AG08395 (cell line): ENCODE results near the gene SMTNL2.
"Not testable (repeated sequence)": the region's sequence is repeated elsewhere in the genome, so short reads cannot be mapped to it uniquely, and the experiment has no call there.

Experiments used
- DNase-seq: peaks from one replicate; pipeline ENCODE4 v3.0.0; 2012; ENCODE audit warnings: mixed read lengths, low spot score

The SMTNL2 gene

DNA sequence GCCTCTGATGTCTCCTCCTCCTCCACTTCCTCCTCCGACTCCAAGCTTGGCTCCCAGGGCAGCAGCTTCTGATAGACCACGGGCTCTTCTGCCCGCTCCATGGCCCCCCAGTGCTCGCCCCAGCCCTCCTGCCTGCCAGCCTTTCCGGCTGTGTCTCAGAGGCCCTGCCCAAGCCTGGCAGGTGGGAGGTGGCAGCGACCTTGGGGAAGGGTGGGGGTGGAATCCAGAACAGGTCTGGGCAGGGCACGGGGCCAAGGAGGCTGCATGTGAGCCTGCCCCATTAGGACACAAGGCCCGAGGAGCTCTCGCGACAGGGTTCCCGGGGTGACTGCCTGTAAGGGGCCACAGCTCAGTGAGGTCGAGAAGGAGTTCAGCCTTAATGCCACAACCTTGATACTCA lies 23.9 kb upstream of the SMTNL2 start, which contains the start of gene GGT6:
Gene GGT6, minus strand, starts transcription at position 157 of the 400 bp plus-strand sequence. Its CDS starts 56 bp downstream, at position 101.
- no peak for DNase-seq

DNA sequence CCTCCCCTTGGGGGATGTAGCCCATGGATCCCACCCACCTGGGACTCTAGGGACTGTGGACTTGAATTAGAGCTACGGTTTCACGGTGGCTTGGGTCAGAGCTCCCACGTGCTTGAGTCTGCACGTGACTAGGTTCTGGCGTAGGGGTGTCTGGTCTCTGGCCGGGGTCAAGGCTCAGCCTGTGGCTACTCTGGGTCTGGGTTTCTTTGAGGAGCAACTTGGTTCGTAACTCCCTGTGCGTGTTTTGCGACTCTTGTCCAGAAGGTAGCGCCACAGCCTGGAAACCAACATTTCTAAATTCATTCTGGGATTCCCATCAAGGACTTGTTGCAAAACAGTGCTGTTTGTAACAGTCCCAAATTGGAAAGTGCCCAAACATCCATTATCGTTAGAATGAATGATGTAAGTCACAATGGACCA lies 23.5 kb upstream of the SMTNL2 start:
- no peak for DNase-seq

DNA sequence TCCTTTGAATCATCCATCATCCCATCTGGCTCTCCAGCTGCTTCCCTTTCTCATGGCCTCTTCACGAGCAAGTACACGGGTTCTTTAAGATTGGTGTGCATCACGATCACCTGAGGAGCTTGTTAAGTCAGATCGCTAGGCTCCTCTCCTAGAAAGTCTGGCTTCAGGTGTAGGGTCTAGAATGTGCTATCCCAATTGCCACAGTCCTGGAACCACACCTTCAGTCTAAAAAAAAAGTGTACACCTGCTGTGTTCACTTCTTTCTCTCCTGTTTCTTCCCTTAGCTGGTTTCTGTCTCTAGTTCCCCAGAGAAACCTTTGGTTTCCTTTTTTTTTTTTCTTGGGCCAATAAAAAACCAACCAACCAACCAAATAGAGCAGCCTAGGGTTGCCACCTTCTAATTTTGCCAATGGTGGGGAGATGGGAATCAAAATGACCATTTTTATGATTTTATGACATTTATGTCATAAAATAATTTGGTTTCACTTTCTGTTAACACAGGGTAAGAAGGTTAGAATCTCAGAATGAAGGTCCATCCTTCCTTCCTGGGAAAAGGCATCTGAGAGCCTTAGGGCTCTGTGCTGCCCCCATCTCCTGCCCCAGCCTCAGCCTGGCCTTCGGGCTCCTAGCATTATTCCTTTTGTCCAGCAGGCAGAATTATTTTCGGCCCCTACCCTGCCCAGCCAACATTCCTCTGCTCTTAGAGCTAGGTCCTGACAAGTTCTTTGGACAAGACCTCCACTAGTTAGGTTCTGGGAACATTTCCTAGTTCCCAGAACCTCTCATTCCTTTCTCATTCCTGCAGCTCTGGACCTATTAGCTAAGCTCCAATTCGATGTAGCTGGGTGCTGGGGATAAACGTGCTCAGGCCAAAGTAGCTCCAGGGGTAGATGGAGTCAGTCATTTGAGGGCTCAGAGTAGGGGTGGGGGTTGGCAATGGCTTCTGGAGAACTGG lies 22.0 kb upstream of the SMTNL2 start:
- no peak for DNase-seq

DNA sequence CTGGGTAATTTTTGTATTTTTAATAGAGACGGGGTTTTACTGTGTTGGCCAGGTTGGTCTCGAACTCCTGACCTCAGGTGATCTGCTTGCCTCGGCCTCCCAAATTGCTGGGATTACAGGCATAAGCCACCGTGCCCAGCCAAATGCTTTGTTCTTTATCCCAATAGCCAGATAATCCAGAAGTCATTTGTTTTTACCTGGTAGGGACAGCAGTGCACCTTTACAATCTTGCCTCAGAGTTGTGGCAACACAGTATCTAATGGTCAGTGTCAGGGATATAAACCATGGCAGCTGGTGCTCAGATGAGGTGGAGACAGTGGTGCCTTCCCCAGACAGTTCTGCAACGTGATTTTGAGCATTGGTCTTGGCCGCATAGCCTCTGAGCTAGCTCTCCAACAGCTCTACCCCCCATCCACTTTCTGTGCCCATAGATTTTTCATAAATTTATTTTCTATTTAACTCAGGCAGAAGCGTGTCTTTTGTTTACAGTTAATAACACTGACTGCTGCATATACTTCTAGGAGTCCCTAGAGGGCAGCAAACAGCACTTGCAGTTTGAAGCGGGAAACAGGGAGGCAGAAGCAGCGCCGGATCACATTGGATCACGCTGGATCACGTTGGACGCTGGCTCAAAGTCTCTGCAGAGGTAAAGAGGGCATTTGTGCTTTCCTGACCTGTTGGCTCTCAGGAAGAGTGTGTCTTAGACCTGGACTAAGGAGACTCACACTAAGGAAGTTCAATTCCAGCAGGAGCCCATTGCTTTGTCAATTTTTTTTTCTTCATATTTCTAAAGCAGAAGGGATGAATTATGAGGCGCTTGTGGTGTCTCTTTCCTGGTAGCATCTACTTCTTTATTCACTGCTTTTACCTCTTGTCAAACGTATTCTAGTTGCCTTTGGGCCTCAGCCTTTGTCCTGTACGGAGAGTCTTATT lies 18.9 kb upstream of the SMTNL2 start:
- peak; percentile 84 for DNase-seq

DNA sequence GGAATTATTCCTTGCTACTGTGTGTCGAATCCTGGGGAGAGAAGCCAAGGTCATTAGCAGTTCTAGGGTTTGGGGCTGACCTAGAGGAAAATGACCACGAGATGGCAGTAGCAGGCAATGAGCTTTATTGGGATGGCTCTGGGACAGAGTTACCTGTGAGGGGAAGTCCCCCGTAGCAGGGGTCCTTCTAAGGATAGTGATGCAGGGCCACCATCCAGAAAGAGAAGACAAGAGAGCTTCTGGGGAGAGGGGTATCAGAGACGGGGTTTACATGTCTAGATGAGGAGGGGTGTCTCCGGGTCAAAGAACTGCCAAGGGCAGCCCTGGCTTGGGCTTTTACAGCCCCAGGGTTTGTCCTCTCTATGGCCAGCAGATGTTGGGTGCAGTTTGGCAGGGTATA lies 17.5 kb upstream of the SMTNL2 start:
- peak; percentile 81 for DNase-seq

DNA sequence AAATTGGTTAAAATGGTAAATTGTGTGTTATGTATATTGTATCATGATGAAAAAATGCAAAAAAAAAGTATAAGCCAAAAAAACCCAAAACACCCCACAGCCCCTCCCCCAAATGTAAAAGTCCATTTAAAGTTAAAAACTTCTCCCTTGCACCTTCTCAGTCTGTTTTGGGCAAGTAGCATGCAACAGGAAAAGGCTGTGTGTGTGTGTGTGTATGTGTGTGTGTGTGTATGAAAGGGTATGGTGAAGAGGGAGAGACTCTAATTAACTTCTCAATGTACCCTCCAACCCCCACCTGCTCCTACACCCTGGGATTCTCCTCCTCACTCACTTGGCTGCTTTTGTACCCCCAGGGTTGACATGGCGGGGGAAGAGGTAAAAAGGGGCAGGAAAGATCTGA lies 14.7 kb upstream of the SMTNL2 start:
- no peak for DNase-seq

DNA sequence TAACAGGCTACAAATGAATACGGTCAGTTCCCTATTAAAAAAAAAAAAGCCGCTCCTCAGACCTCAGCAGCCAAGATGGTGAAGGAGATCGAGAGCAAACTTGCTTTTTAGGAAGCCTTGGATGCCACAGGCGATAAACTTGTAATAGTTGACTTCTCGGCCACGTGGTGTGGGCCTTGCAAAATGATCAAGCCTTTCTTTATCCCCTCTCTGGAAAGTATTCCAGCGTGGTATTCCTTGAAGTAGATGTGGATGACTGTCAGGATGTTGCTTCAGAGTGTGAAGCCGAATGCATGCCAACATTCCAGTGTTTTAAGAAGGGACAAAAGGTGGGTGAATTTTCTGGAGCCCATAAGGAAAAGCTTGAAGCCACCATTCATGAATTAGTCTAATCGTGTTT lies 12.2 kb upstream of the SMTNL2 start:
- no peak for DNase-seq

DNA sequence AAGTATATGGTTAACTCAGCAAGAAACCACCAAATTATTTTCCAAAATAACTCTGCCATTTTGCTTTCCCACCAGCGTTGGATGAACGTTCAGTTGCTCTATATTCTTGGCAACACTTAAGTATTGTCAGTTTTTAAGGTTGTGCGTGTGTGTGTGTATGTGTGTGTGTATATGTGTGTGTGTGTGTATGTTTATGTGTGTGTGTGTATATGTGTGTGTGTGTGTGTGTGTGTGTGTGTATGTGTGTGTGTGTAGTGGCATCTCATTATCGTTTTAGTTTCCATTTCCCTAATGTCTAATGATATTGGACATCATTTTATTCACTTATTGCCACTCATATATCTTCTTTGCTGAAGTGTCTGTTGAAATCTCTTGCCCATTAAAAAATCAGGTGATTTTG lies 11.2 kb upstream of the SMTNL2 start:
- DNase-seq = no peak

DNA sequence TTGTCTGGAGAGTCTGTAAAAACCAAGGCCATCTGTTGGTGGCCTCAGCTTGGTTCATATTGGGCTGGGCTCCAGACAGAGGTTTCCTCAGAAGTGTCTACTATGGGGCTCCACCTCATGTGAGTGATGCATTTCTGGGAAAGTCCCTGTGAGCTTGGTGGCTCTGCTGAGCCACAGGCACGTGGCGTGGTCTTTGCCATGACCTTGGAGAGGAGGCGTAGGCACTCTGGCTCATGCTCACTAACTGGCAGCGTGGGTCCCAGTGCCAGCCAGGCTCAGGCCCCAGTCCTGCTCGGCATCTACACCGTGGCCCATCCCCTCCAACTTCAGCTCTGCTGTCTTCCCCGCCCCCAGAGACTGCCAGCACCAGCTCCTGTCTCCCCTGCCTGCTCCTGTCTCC lies 10.7 kb upstream of the SMTNL2 start:
- no peak for DNase-seq

DNA sequence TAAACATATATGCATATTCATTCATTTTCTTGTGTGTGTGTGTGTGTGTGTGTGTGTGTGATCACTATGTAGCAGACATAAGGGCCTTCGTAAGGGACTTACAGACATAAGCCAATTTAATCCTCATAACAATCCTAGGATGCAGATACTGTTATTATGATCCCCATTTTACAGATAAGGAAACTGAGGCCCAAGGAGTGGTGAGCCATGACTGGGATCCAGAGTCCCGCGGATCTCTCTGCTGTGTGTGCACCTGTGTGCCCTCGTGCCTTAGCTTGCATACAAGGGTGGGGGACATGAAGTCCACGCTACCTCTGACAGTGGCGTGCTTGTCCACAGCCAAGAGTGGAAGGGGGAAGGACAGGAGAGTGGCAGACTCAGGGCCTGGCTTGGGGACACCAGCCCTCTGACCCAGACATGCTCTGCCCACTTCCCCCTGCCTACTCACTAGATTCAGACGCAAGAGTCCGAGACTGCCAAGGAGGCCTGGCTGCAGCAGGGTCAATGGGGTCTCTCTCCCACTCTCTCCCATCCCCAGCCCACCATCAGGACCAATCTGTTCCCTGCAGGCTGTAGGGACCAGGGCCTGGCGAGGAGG lies 9.8 kb upstream of the SMTNL2 start:
- no peak for DNase-seq

DNA sequence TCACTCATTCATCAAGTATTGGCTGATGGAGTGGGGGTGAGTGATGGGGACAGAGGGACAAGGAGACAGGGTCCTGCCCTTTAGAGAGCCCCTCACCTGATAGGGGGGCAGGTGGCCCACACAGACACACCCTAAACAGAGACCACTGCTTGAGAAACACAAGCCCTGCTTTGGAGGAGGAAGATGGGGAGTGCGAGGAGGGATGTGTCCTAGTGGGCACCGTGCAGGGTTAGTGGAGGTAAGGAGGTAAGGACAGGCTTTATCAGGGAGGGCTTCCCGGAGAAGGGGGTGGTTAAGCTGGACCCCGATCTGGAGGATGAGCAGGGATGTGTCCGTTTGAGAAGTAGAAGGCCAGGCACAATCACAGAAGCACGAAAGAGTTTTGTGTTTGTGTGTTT lies 8.2 kb upstream of the SMTNL2 start:
- DNase-seq = no peak

DNA sequence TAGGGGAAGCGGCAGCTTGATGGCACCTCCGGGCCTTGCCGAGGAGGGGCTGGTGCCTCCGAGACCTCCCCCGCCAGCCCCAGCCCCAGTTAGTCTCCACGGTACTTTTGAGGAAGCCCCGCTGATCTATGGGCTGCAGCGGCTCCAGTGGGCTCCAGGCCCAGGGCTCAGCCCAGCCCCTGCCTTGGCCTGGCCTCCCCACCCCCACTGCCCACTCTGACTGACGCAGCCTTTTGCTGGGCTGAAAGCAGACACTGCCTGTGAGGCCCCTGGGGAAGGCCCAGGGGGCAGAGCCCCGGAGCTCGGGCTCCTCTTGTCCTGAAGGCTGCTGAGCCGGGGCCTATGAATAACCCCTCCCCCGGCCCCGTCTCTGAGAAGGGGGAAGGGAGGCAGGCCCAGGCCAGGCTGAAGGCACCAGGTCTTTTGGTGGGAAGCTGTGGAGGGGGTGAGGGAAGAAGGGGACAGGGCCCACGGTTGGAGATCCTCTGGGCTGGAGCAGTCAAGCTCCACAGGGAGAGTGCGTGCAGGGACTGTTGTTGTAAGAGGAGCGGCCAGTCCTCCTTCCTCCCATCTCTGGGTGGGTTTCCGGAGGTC lies 7.5 kb upstream of the SMTNL2 start:
- no peak for DNase-seq

DNA sequence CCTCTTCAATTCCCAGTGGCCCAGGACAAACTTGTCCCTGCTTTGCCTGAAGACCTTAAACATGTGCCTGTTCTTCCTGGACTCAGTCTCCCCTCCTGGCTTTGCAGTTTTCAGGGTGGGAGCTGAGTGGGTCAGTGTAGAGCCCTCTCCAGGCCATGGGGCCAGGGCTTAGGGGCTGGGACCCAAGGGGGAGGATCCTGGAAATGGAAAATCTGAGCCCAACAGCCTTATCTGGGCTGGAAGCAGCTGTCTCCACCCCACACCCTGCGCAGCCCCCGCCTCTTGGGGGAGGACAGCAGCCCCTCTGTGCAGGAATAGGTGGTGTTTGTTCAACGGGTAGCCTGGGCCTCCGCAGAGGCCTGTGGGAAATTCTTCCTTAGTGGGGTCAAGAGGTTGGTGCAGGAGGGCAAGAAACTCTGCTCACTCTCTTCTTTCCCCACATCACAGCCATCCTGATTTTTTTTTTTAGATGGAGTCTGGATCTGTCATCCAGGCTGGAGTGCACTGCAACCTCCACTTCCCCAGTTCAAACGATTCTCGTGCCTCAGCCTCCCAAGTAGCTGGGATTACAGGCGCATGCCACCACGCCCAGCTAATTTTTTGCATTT lies 6.8 kb upstream of the SMTNL2 start:
- no peak for DNase-seq

DNA sequence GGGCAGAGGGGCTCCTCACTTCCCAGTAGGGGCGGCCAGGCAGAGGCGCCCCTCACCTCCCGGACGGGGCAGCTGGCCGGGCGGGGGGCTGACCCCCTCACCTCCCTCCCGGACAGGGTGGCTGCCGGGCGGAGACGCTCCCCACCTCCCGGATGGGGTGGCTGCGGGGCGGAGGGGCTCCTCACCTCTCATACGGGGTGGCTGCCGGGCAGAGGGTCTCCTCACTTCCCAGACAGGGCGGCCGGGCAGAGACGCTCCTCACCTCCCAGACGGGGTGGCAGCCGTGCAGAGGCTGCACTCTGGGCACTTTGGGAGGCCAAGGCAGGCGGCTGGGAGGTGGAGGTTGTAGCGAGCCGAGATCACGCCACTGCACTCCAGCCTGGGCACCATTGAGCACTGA lies 6.0 kb upstream of the SMTNL2 start:
- not testable (repeated sequence) for DNase-seq

DNA sequence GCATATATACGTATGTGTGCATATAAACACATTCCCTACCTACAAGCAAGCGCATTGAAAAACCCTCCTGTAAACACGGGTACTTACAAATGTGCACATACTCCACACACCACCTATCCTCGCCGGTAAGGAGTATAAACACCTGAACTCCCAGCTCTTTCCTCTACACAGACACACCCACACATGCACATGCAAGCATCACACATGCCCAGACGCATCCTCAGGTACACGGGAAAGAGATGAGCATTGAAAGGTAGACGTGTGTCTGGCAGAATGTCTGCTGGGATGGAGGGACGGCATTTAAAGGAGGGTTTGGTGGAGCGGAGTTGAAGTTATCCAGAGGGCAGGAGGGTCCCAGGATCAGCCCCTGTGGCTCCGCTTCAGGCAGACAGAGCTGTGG lies 4.7 kb upstream of the SMTNL2 start:
- DNase-seq = no peak

DNA sequence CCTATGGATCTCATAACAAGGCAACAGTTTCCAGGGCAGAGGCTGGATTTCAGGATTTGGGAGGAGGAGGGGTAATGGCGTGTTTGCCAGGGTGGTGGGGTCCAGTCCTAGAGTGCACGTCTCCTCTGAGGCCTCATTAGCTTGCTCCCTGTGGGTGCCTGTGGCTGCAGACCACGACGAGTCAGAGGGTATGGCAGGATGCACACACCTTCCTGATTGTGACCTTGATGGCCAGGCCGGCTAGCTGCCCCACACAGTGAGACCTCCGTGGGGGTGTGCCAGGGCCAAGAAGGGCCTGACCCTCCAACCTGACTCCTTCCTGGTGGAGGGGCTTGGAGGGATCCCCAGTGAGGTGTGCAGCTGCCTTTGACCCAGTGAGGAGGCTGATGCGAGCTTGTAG lies 4.0 kb upstream of the SMTNL2 start:
- no peak for DNase-seq

DNA sequence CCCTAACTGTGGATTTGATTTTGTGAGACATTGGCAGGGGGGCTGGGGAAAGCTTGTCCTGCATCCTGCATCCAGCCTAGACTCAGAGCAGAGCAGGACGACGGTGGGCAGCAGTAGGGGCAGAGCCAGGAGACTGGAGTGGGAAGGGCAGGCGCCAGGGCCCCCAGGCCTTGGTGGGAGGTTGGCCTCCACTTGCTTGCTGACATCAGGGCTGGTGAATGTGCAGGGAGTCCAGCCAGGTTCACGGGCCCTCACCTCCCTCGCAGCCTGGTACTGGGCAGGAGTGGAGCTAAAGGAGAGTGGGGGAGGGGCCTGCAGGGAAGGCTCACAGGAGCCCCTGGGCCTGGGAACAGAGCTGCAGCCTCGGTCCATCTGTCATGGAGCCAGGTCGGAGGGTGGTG lies 2.2 kb upstream of the SMTNL2 start:
- DNase-seq = no peak

DNA sequence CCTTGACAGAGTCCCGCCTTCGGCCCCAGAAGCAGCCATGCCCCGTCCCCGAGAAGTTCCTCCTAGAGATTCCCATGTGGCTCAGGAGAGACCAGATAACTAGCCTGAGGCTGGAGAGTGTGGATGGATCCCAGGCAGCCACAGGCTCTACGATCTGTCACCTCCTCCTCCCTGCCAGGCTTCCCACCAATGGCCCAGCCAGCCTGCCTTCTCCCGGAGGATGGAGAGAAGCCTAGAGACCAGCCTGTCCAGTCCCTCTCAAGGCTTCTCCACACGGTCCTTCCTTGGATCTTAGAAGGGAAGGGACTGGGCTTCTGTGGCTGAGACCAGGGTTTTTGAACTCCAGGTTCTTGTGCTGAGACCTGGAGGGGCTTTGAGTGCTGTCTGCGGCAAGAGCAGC lies 1.6 kb upstream of the SMTNL2 start:
- DNase-seq = no peak

DNA sequence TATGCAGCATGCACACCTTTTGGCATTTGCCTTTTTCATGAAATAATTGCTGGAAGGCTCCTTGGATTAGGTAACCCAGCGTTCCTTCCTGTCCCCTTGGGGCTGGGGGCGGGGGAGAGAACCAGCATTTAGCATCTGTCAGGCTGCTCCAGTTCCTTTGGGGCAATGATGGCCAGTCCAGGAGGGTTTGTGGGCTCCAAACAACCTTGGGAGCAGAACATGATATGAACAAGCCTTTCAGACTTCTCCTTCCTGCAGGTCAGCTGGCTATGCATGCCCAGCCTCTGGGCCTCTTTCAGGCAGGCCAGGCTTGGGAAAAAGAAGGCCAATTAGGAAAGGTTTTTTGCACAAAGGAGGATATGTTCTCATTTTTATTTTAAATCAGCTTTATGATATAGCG lies 1.1 kb upstream of the SMTNL2 start:
- no peak for DNase-seq

DNA sequence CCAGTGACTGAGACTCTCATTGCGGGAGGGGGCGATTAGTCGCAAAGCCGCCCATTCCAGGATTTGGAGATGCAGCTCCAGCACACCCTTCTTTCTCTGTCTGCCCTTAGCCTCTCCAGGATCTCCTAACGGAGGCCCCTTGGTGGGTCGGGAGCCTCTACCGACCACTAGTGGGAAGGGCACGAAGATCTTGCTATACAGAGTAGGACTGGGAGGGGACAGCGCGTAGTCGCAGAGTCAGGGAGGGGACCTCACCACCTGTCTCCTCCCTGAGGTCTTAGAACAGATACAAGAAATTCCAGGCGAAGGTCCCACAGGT lies 588 bp upstream of the SMTNL2 start:
- no peak for DNase-seq

DNA sequence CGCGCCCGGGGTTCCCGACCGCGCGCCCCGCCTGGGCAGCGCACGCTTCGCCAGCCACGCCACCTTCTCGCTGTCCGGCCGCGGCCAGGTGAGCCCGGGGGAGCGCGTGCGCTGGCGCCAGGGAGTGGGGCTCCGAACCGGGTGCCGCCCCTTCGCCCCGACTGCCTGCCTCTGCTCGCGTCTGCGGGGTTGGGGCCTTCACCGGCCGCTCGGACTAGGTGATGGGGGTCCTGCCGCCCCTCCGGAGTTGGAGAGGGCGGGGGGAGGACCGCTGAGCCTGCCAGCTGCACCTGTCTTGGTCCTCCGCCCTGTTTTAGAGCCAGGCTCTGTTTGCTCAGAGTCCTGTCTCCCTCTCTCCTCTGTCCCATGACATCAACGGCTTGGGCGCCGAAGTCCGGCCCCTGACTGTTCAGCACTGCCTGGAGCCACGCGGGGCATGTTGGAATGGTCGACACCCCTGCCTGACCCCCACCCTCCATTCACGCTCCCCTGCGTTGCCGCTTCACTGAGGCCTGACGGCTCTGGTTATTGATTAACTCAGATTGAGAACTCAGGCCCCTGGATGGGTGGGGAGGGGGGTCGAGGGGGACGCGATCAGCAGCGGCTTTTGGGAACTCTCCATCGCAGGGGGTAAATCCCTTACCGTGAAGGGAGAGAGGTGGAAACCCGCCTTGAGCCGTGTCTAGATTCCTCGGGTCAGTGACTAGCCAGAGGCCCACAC lies 748 bp downstream of the SMTNL2 start:
- no peak for DNase-seq
